CD4-positive, alpha-beta T cell (primary cell): ENCODE results near the gene TMEM115. TPM values are rescaled to one million over a fixed set of nuclear protein-coding genes. Genes with fewer than 3 reads are reported as not detected.
A peak's percentile ranks its signal among the peaks of the same experiment; 100 is the strongest.

Source experiments
- ATAC-seq: fragments of 200-7000 bp; cut with Tn5 transposase; one replicate; pipeline ENCODE4 v1.10.0; 2022; ENCODE audit warnings: mild to moderate bottlenecking; ENCODE audit not compliant: poor library complexity
- CTCF ChIA-PET: fragments of 350-600 bp; sonication (Branson Sonifier 250); formaldehyde crosslinking; loops from one replicate; lab custom pipeline; 2021; ENCODE audit warnings: antibody characterized with exemption, inconsistent platforms; lab: Charles Lee
- POLR2A ChIA-PET: fragments of 350-600 bp; sonication (Branson Sonifier 250); formaldehyde crosslinking; loops from one replicate; lab custom pipeline; 2021; ENCODE audit warnings: antibody characterized with exemption, inconsistent platforms; lab: Charles Lee
- DNase-seq, 14 experiments: peaks; one replicate each; pipeline ENCODE4 v3.0.0-alpha.2; 2013 to 2020; ENCODE audit warnings: mixed read lengths in 2 of 14
- H3K27ac ChIP-seq, 2 donors: one replicate each; pipeline versions ENCODE4 v1.5.1 to v1.7.0; 2013; ENCODE audit warnings: low read length in 2 of 2, low read depth in 1 of 2, mild to moderate bottlenecking in 1 of 2
- H3K27me3 ChIP-seq, 2 experiments: 1 replicate in 1 of 2; 2 replicates in 1 of 2; pipeline versions ENCODE4 v1.6.1 to v1.7.0; 2013; ENCODE audit warnings: low read length in 2 of 2, control low read depth in 1 of 2, mild to moderate bottlenecking in 1 of 2, moderate library complexity in 1 of 2; ENCODE audit not compliant: insufficient read depth in 2 of 2, control insufficient read depth in 1 of 2
- H3K36me3 ChIP-seq: one replicate; pipeline ENCODE4 v1.6.1; 2013; ENCODE audit warnings: low read length, control low read depth; ENCODE audit not compliant: insufficient read depth
- H3K4me1 ChIP-seq: one replicate; pipeline ENCODE4 v1.6.1; 2013; ENCODE audit warnings: low read length, control low read depth; ENCODE audit not compliant: insufficient read depth
- H3K4me3 ChIP-seq: one replicate; pipeline ENCODE4 v1.5.1; 2013; ENCODE audit warnings: mild to moderate bottlenecking, low read length, moderate library complexity
- H3K9me3 ChIP-seq, 2 experiments: 1 replicate in 1 of 2; 2 replicates in 1 of 2; pipeline versions ENCODE4 v1.6.1 to v1.7.0; 2013; ENCODE audit warnings: low read length in 2 of 2, mild to moderate bottlenecking in 2 of 2, control low read depth in 1 of 2, moderate library complexity in 1 of 2; ENCODE audit not compliant: control insufficient read depth in 1 of 2, insufficient read depth in 1 of 2
- H3K27ac Mint-ChIP-seq: one replicate; pipeline ENCODE4 v1.8.0; 2020; ENCODE audit warnings: mixed read lengths
- H3K27me3 Mint-ChIP-seq: one replicate; pipeline ENCODE4 v1.8.0; 2021; ENCODE audit warnings: mixed read lengths
- H3K36me3 Mint-ChIP-seq: one replicate; pipeline ENCODE4 v1.8.0; 2021; ENCODE audit warnings: low read depth, mixed read lengths
- H3K4me1 Mint-ChIP-seq: one replicate; pipeline ENCODE4 v1.8.0; 2021; ENCODE audit warnings: low read depth, mixed read lengths
- H3K4me3 Mint-ChIP-seq: one replicate; pipeline ENCODE4 v1.8.0; 2020; ENCODE audit warnings: mild to moderate bottlenecking, mixed read lengths
- H3K9me3 Mint-ChIP-seq: one replicate; pipeline ENCODE4 v1.8.0; 2020; ENCODE audit warnings: mixed read lengths
- intact Hi-C, 2 experiments: fragments of 100-400 bp; cut with DNase I in 1 of 2; cut with micrococcal nuclease in 1 of 2; formaldehyde crosslinking; loops; one replicate each; pipeline versions ENCODE4 v1.15.1 to v1.9.0; 2023 to 2025; cut with DNase I, micrococcal nuclease
- total RNA-seq, 174 experiments: library from RNA in 2 of 174; stranded (reverse) in 2 of 174; gene quantifications; one replicate each; pipeline ENCODE4 v1.2.3 and lab custom pipeline; 2021 to 2026
- TF ChIP-seq, protein P1 (sequence below): fragments of 200-600 bp; IDR thresholded peaks from one replicate; pipeline ENCODE4 v1.8.0; 2022; ENCODE audit warnings: antibody characterized with exemption, mild to moderate bottlenecking

TMEM115 gene
- total RNA-seq, 2 experiments from 2014 or later = 19.0 to 19.9 TPM

DNA sequence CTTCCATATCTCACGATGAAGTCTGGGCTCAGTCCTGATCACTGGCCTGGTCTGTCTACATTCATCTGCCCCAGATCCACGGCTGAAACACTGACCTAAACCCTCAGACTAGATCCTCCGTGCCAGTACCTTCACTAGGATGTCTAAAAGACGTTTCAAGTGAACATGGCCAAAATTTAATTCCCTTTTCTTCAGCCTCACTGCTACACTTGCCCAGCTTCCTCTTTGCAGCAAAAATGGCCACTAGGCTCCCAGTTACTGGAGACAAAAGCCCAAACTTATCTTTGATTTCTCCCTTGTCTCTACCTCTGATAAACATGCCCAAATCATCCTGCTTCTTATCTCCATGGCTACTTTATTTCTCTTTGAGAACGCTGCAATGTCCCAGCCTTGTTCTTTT lies 20.4 kb downstream of the TMEM115 start:
- TF ChIP-seq, protein P1, sequence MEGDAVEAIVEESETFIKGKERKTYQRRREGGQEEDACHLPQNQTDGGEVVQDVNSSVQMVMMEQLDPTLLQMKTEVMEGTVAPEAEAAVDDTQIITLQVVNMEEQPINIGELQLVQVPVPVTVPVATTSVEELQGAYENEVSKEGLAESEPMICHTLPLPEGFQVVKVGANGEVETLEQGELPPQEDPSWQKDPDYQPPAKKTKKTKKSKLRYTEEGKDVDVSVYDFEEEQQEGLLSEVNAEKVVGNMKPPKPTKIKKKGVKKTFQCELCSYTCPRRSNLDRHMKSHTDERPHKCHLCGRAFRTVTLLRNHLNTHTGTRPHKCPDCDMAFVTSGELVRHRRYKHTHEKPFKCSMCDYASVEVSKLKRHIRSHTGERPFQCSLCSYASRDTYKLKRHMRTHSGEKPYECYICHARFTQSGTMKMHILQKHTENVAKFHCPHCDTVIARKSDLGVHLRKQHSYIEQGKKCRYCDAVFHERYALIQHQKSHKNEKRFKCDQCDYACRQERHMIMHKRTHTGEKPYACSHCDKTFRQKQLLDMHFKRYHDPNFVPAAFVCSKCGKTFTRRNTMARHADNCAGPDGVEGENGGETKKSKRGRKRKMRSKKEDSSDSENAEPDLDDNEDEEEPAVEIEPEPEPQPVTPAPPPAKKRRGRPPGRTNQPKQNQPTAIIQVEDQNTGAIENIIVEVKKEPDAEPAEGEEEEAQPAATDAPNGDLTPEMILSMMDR = no peak
- Mint-ChIP-seq H3K4me1 (peaks cover 70% of the 10 kb centered on the region), H3K27ac (peak overlapping the region; percentile 95), H3K4me3 (peak overlapping the region; percentile 96), H3K27me3 (no peaks in the 10 kb centered on the region), H3K36me3 (peaks cover 21% of the 10 kb centered on the region), H3K9me3 (no peaks in the 10 kb centered on the region)
- ATAC-seq (no peak), DNase-seq (peak in 1 of 14 experiments; percentile 27)
- peak overlapping the region in 1 of 2 donors; percentile 95 for H3K27ac ChIP-seq
- CTCF ChIA-PET = interaction anchor here (0.7 to 4.6 kb wide), 4 partner anchors 8 to 40 kb away, joined by 3 to 19 read pairs (median 6); partner anchors contain the start of genes HYAL3 and NAA80
- POLR2A ChIA-PET = interaction anchor here (0.9 to 7.9 kb wide), 7 partner anchors 10 to 204 kb away, joined by 3 to 214 read pairs (median 4); partner anchors contain the start of genes CYB561D2, GNAI2, HYAL3 and NAA80
- intact Hi-C loops = loop anchor here (5.0 kb wide), 2 partner anchors 42 to 102 kb away; partner anchors contain the start of genes GNAI2 (in 1 of the 2), HYAL3 (in 1 of the 2) and NAA80 (in 1 of the 2)
- peaks cover 78% of the 10 kb centered on the region for H3K4me1 ChIP-seq
- H3K4me3 ChIP-seq = peak overlapping the region; percentile 93
- H3K36me3 ChIP-seq = peaks cover 5% of the 10 kb centered on the region
- H3K9me3 ChIP-seq = no peaks in the 10 kb centered on the region
- no peaks in the 10 kb centered on the region for H3K27me3 ChIP-seq

DNA sequence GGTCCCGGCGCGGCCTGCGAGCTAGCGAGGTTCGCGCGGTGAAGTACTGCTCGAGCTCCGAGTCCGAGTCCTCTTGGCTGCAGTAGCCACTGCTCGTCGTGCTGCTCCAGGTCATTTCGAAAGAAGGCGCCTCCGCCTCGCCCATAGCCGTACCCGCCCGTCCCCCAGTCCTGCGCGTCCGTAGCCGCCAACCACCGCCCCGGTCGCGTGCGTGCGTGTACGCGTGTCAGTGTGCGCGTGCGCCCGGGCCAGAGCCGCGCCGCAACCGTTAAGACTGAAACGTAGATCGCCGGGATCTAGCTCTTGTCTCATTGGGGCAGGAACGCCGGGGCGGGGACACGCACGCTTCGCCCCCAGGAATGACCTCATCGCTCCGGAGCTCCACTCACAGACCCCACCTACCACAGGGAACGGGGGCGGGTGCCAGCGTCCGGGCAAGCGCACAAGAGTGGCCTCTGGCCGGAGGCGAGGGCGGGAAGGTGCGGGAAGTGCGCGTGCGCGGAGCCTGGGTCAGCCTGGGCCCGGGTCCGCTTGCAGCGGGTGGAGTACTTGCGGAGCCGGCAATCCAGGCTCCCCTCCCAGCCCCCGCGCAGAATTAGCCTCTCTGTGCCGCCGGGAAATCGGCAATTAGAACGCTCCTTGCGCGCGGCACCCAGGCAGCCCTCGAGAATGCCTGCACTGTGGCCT lies 22.0 kb downstream of the TMEM115 start:
- TF ChIP-seq, protein P1 = no peak
- DNase-seq (peak; percentile 81 to 98 (median 90)), ATAC-seq (peak; percentile 77)
- peak overlapping the region; percentile 93 for H3K4me3 ChIP-seq
- peaks cover 85% of the 10 kb centered on the region for H3K4me1 ChIP-seq
- Mint-ChIP-seq H3K9me3 (no peaks in the 10 kb centered on the region), H3K27ac (peak overlapping the region; percentile 95), H3K27me3 (no peaks in the 10 kb centered on the region), H3K4me1 (peaks cover 71% of the 10 kb centered on the region), H3K36me3 (peaks cover 28% of the 10 kb centered on the region), H3K4me3 (peak overlapping the region; percentile 96)
- no peaks in the 10 kb centered on the region for H3K27me3 ChIP-seq
- intact Hi-C loops = loop anchor here (1.0 to 5.0 kb wide), 5 partner anchors 9 to 100 kb away; partner anchors contain the start of genes CYB561D2 (in 1 of the 2), GNAI2 (in 1 of the 2), HYAL3 (in 1 of the 2) and NAA80 (in 1 of the 2)
- POLR2A ChIA-PET = interaction anchor here (0.5 to 7.9 kb wide), 31 partner anchors 9 to 1720 kb away, joined by 3 to 214 read pairs (median 6); partner anchors contain the start of genes C3orf18, CACNA2D2, CYB561D2 and DUSP7
- H3K27ac ChIP-seq = peak overlapping the region; percentile 95 to 96
- peaks cover 8% of the 10 kb centered on the region for H3K36me3 ChIP-seq
- CTCF ChIA-PET = interaction anchor here (1.4 to 4.6 kb wide), 9 partner anchors 8 to 45 kb away, joined by 3 to 19 read pairs (median 5); partner anchors contain the start of genes CYB561D2, HYAL3, IFRD2 and NAA80
- H3K9me3 ChIP-seq = no peaks in the 10 kb centered on the region

DNA sequence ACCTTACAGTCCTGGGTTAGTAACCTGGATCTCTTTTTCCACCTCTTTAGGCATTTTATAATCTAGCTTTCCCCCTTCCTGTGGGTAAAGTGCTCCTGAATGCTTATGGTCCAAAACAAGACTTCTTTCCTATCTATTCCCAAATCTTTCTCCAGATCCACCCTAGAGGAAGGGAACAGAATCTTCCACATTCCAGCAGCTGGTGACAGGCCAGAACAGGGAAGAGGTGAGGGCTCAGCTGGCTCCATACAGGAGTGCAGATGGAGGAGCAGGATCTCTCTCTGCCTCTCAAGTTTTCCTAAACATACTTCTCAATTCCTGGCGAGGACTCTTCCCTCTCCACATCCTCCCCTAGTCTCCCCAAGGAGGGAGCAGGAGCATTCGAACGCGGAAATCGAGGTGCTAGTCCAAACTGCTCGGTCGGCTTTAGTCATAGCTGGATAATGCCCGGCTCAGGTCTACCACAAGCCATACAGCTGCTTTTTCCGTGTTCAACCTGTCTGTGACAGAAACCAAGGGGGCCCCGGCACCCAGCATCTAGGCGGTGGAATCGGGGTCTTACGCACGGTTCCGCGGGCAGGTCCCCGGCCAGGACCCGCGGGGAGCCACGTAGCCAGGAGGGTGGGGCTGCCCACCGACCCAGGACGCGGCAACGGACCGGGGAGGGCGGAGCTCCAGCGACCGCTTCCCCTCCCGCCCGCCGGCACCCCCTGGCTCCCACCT lies 22.7 kb downstream of the TMEM115 start:
- peak overlapping the region; percentile 96 for H3K4me3 Mint-ChIP-seq
- no peak for DNase-seq

More for the DNA sequence above, 22.7 kb downstream of the TMEM115 start:
- Mint-ChIP-seq H3K27me3 (no peaks in the 10 kb centered on the region), H3K9me3 (no peaks in the 10 kb centered on the region), H3K4me1 (peaks cover 71% of the 10 kb centered on the region), H3K36me3 (peaks cover 35% of the 10 kb centered on the region), H3K27ac (peak overlapping the region; percentile 95)
- TF ChIP-seq, protein P1 = no peak
- Histone ChIP-seq H3K4me3 (peak overlapping the region; percentile 93), H3K9me3 (no peaks in the 10 kb centered on the region), H3K27ac (peak overlapping the region; percentile 93 to 96), H3K27me3 (no peaks in the 10 kb centered on the region), H3K4me1 (peaks cover 82% of the 10 kb centered on the region), H3K36me3 (peaks cover 15% of the 10 kb centered on the region)
- ChIA-PET CTCF (interaction anchor here (1.4 to 4.6 kb wide), 8 partner anchors 8 to 44 kb away, joined by 3 to 19 read pairs (median 6); partner anchors contain the start of genes HYAL3, IFRD2, NAA80 and TUSC2), POLR2A (interaction anchor here (0.5 to 7.9 kb wide), 29 partner anchors 9 to 1316 kb away, joined by 3 to 214 read pairs (median 7); partner anchors contain the start of genes C3orf18, CACNA2D2, CYB561D2 and GNAI2)
- intact Hi-C loops = loop anchor here (1.0 to 5.0 kb wide), 5 partner anchors 8 to 99 kb away; partner anchors contain the start of genes CYB561D2 (in 1 of the 2), GNAI2 (in 1 of the 2), HYAL3 (in 1 of the 2) and NAA80 (in 1 of the 2)
- ATAC-seq = peak; percentile 40
